Retina (tissue), 1 donor: Measurements from ENCODE around the gene IL12RB1.
A peak's percentile ranks its signal among the peaks of the same experiment; 100 is the strongest.
"Not testable (repeated sequence)": the region's sequence is repeated elsewhere in the genome, so short reads cannot be mapped to it uniquely, and the experiment has no call there.

Source experiments
- DNase-seq: peaks from one replicate; pipeline ENCODE4 v3.0.0-alpha.2; 2016

IL12RB1 gene

DNA sequence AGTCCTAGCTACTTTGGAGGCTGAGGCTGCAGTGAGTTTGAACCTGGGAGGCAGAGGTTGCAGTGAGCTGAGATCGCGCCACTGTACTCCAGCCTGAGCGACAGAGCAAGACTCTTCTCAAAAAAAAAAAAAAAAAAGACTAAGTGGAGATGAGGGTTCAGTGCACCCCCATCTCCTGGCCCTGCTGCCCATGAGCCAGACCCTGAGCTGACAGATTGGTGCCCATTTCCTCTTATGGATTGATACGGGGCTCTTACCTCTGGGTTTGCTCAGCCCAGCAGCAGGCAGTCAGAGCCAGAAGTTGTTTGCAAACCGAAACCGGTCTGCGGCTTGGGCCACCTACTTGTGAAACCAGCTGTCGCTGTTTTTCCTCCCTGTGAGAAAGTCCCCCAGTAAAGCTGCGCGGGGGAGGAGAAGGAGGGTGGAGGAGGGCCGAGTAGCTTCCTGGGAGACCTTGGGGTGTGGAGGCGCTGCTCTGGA lies 41.9 kb downstream of the IL12RB1 start:
- peak; percentile 43 for DNase-seq

DNA sequence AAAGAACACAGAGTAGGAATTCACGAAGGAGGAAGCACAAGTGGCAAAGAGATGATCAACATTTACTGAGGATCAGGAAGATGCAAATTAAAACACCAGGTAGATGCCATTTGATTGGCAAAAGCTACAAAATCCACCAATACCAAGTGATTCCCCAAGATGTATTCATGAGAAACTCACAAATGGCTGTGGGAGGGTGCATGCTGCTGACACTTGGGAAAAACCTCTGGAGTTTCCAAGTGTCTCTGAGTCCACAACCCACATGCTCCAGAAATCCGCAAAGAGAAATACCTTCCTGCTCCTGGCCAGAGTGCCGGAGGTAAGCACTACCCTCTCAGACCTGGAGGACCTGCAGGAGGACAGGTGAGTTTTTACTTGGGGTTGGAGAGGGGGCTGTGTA lies 43.1 kb downstream of the IL12RB1 start:
- no peak for DNase-seq

DNA sequence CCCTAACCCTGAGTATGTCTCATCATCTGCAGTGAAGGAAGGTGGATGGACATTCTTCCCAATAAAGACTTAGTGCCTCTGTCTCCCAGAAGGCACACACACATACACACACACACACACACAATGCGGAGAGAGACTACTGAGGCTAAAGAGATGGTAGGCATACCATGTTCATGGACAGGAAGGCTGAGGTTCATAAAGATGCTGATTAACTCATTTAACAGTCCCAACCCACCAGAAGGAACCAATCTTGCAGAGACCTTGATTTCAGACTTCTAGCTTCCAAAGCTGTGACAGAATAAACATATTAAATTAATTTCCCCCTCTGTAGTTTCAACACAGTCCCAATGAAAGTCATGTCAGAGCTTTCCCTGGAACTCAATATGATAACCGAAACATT lies 45.7 kb downstream of the IL12RB1 start:
- no peak for DNase-seq

DNA sequence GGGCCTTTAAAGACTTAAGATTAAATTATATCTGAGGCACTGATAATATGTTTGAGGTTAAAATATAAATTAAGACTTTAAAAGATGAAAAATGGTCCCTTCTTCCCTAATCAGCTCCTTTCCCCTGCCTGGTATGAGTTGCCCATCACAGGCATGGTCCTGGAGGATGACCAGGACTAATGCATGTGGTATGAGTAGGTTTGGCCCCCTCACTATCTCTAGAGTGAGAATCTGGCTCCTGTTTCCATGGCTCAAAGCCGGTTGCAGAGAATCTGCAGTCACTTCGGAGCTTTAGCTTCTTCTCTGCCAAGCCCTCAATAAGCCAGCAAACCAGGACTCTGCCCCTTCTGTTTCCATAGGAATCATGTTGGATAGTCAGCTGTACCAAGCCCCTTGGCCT lies 54.6 kb downstream of the IL12RB1 start:
- DNase-seq, result not testable (repeated sequence)

DNA sequence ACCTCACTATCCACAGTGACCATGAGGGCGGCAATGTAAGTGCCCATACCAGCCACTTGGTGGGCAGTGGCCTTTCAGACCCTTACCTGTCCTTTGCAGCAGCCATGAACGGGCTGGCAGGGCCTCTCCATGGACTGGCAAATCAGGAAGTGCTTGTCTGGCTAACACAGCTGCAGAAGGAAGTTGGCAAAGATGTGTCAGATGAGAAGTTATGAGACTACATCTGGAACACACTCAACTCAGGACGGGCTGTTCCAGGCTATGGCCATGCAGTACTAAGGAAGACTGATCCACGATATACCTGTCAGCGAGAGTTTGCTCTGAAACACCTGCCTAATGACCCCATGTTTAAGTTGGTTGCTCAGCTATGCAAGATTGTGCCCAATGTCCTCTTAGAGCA lies 55.3 kb downstream of the IL12RB1 start:
- DNase-seq, result not testable (repeated sequence)

DNA sequence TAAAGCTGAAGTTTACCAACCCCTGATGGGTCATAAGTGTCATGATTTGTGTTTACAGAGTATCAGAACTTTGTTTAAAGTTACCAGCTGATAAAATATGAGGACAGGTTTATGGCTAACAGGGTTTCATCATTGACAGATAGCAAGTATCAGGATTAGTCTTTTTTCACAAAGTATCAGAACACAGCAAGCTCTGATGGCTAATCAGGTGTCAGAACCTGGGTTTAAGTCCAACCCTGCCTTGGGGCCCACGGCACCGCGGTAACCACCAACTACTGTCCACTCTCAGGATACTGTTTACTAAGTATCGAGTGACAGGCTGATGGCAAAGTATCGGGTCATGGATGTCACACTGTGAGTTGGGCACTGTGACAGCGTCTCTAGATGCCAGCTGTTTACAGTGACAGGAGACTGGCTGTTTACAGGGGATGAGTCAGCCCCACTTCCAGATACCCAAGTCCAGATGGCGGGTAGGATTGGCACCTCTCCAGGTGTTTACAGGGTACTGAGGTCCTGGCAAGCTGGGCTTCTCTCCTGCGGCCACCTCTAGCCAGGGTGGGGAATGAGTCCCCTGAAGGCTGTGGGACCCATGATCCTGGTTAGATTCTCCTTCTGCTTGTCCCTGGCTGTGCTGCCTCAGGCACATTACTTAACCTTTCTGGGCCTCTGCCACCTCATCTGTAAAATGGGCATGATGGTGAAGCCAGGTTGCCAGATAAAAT lies 57.0 kb downstream of the IL12RB1 start:
- DNase-seq, result no peak

DNA sequence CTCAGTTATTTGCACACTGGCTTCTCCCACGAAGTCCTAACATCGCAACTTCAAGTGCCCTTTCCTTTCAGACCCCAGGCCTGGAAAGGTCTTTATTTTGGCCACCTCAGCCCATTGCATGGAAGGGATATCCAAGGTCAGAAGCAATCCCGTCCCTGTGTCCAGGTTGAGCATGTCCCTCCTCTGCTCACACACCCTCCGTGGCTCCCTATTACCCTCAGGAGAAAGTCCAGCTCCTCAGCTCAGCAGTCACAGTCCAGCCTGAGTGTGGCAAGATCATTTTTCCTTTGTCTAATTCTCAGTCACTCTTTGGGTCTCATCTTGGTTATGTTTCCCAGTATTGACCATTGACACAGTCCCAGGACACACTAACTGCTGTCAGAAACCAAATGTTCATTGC lies 59.6 kb downstream of the IL12RB1 start:
- no peak for DNase-seq

DNA sequence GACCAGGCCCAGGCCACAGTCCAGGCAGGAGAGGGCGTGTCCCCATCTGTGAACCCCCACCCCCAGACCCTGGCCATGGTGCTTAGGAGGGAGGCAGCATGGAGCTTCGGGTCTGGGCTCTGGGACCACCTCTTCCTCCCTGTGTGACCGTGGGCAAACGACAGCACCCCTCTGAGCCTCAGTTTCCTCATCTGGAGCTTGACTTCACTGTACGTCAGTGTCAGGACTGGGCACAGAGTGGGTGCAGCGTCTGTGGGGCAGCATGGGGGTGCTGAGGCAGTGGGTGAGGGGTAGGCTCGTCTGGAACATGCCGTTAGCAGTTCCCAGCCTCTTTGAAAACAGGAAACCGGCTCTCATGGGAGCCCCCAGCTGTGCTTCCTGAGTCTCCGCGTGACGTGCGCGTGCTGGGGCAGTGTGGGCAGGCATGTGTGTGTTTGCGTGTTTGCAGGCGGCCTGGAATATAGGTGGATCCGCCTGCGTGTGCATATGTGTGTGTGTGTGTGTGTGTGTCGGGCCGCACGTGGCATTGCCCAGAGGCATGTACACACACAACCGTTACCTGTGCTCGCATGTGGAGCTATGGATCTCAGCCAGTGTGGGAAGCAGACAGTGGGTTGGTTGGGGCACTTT lies 63.0 kb downstream of the IL12RB1 start:
- no peak for DNase-seq

DNA sequence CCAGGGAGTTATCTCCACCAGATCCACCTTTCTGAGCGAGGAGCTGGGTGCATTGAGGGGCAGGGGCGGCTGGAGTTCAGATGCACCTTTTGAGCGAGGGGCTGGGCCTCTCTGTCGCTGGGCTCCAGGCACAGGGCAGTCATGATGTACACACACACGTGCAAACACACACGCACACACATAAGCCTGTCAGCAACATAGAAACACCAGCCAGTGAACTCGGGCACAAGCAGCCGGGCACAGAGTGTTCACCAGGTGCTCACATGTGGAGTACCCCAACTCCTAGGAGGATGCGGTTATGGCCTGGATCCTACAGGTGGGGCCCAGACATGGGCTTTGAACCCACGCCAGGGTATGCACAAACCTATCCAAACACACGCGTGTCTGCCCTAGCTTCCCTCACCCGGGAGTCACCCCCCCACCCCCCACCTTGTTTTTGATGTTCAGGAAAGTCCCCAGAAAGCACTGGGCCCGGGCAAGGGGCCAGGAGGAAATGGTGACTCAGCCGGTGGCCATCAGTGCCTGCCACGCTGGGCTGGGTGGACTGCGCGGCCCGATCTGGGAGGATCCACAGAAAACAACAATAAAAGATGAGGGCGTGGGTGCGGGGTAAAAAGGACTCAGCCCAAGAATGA lies 65.5 kb downstream of the IL12RB1 start:
- DNase-seq, result no peak

DNA sequence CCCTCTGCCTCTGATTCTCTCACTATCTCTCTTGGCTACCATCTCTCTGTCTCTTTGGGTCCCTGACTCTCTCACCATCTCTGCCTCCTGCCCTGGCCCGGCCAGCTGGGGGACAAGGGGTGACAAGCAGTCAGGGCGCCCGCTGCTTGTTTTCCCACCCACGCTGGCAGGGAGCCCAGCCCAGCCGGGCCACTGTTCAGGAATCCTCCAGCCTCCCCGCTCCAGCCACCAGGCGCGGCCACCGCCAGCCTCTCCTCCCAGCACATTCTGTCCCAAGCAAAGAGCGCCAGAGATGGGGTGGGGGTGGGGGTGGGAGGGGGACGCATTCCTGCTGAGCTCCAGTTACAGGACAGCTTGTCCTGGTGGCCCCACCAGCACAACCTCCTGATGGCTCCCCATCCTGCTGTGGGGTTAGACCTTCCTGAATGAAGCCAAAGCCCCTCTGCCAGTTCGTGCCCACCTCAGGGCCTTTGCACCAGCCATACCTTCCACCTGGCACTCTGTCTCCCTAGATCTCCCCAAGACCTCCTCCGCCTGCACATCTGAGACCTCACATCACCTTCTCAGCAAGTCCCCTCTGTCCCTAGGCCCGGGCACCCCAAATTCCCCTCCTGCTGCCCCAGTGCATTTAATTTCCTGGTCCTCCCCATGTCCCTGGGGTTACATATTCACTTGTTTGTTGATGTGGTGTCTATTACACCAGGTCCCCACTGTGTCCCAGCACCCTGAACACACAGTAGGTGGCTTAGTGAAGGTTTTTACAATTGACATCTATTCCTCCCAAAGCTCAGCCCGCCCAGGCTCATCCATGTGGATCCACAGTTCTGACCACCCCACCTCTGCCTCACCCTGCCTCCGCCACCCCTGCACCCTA lies 66.3 kb downstream of the IL12RB1 start:
- DNase-seq, result no peak

DNA sequence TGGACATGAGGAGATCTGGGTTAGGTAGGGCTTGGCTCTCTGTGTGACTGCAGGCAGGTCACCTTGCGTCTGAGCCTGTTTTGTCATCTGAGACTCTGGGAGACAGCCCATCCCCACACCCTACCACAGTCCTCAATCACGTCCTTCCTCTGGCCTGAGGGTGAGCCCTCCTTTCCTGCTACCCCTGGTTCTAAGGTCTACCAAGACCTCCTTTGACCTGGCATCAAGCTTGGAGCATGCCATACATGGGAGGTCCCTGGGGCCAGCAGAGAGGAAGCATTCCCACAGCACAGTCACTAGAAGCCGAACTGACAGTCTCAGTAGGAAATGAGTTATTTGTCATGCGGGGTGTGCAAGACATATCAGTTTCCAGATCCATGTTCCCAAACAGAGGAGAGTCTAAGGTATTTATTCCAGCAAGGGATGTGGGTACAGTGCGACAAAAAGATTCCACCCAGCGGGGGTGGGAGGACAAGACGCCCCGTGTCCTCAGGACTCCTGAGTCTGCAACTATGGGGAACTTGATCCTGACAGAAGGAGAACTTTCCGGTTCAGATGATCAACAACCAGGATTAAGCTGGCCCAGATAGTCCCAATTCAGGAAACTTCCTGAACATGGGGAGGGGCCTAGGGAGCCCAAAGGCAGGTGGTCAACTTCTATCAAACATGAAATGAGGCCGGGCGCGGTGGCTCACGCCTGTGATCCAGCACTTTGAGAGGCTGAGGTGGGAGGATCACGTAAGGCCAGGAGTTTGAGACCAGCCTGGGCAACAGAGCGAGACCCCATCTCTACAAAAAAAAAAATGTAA lies 69.3 kb downstream of the IL12RB1 start:
- DNase-seq, result no peak

DNA sequence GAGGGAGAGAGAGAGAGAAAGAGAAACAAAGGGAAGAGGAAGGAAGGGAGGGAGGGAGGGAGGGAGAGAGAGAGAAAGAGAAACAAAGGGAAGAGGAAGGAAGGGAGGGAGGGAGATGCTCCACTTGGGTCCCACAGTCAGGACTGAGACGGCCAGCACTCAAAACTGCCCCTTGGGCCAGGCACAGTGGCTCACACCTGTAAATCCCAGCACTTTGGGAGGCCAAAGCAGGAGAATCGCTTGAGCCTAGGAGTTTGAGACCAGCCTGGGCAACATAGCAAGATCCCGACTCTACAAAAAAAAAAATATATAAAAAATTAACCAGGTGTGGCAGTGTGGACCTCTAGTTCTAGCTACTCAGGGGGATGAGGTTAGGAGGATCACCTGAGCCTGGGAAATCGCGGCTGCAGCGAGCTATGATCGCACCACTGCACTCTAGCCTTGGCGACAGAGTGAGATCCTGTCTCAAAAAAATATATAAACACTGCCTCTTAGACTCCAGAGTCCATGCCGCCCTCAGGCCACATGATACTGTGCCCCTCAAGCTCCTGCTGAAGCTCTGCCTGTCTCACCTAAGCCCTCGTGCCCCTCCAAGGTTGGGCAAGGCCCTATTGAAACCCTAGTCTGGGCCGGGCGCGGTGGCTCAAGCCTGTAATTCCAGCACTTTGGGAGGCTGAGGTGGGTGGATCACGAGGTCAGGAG lies 70.4 kb downstream of the IL12RB1 start:
- DNase-seq, result no peak

DNA sequence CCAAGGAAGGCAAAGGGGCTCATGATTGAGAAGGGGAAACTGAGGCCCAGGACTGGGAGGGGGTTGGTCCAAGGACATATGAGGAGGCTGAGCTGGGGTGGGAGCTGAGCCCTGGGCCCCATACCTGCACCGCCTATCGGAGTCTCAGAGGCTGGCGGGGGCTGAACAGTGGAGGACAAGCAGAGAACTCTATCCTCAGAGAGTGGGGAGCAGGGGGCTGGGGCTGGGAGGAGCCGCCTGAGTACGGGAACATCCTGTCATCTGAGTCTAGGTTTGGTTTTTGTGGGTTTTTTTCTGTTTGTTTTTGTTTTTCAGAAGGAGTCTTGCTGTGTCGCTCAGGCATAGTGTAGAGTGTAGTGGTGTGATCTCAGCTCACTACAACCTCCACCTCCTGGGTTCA lies 72.5 kb downstream of the IL12RB1 start:
- DNase-seq, result no peak

DNA sequence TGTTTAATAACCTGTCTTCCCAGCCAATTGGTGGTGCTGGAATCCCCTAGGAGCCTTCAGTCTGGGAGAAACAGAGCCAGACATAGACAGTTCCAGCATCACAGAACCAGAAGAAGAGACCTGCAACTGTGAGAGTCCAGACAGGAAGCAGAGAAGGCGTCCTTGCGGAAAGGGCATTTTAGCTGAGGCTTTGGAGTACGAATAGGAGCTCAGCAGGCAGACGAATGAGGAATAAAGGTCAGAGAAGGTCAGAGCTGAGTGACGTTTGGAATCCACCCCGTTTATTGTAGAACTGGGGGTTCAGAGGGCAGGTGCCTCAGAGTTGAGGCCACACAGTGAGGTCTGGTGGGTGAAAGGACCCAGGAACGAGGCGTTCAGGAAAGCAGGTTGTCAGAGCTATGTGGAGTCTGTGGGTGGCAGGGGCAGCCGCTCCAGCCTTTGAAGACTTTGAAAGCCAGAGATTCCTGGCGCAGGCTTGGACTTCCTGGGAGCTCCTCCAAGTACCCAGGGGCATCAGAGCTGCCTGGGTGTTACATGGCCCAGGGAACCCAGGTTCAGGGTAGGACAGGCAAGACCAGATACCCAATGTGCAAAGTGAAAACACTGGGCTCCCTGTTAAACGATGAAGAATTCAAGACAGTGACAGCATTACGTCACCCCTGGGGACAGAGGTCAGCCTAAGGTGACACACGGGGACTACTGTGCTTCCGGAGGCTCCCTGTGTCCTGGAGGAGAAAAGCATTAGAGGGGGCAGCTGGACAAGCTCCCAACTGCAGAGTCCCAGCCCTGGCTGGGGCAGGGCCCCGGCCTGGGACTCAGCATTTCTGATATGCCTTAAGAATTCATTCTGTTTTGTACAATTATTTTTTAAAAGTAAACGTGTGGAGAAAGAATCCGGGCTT lies 73.3 kb downstream of the IL12RB1 start:
- DNase-seq, result no peak

DNA sequence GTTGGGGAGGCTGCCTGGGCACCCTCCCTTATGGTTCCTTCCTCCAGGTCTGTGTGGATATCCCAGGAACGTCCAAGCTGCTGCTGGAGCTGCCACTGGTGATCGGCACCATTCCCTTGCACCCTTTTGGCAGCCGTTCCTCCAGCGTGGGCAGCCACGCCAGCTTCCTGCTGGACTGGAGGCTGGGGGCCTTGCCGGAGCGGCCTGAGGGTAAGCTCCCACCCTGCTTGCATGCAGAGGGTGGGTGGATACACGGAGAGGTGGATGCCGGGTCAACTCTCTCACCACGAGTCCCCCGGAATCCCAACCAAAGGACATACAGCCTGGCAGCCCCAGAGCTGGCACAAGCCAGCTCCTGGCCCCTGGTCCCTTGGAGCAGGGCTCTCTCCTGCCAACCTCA lies 76.6 kb downstream of the IL12RB1 start:
- DNase-seq, result no peak

DNA sequence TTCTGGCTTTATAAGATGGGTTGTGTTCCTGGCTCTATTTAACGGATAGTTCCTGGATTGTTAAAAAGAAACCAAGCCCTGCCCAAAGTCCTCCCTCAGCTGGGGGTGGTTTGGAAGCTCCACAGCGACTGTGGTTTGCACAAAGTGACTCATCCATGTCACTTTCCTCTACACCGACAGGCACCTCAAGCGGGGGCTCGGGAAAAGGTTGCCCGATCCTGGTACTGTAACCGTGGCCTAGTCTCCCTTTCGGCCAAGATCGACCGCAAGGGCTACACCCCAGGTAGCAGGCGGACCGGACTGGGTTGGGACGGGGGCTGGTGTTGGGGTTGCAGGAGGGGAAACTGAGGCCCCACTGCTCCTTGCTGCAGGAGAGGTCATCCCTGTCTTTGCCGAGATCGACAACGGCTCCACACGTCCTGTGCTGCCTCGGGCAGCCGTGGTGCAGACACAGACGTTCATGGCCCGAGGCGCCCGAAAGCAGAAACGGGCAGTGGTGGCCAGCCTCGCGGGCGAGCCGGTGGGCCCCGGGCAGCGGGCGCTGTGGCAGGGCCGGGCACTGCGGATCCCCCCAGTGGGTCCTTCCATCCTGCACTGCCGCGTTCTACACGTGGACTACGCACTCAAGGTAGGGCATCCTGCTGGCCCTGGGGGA lies 77.2 kb downstream of the IL12RB1 start:
- no peak for DNase-seq
